K562 (cell line): ENCODE data around the gene NAGLU. TPM values are rescaled to one million over a fixed set of nuclear protein-coding genes. Genes with fewer than 3 reads are reported as not detected.

Experiments
- ARID1B ChIP-seq: fragments of 450-650 bp; IDR thresholded peaks from 2 replicates; pipeline ENCODE4 v1.6.1; 2016; ENCODE audit warnings: antibody characterized with exemption, mild to moderate bottlenecking, inconsistent platforms
- BMI1 ChIP-seq: fragments of 150-350 bp; IDR thresholded peaks from 2 replicates; pipeline ENCODE4 v1.6.1; 2014; ENCODE audit warnings: low read length
- BRD4 ChIP-seq: fragments of 200-600 bp; sonication (generic); IDR thresholded peaks from 2 replicates; pipeline ENCODE4 v1.6.1; 2017; ENCODE audit warnings: inconsistent platforms
- CBX3 ChIP-seq, 2 experiments: IDR thresholded peaks; 1 replicate in 1 of 2; 2 replicates in 1 of 2; pipeline ENCODE4 v1.6.1; 2012; ENCODE audit warnings: inconsistent platforms in 2 of 2, low read length in 2 of 2, borderline replicate concordance in 1 of 2, control low read depth in 1 of 2
- CSDE1 ChIP-seq, 2 experiments: fragments of 450-650 bp; IDR thresholded peaks; 2 replicates each; pipeline ENCODE4 v1.6.1; 2016; ENCODE audit warnings: mild to moderate bottlenecking in 1 of 2
- EGR1 ChIP-seq: fragments of 450-650 bp; conservative IDR thresholded peaks from 2 replicates; pipeline ENCODE4 v1.6.1; 2017; ENCODE audit warnings: mild to moderate bottlenecking
- ESRRA ChIP-seq: fragments of 450-650 bp; IDR thresholded peaks from 2 replicates; pipeline ENCODE4 v1.6.1; 2014; ENCODE audit warnings: low read depth, mild to moderate bottlenecking, moderate library complexity, borderline replicate concordance
- GATA2 ChIP-seq: sonication (generic); formaldehyde crosslinking; IDR thresholded peaks from 2 replicates; pipeline ENCODE4 v1.4.0; 2020; ENCODE audit warnings: mild to moderate bottlenecking, missing genetic modification reagents
- HIVEP1 ChIP-seq: fragments of 250-450 bp; sonication (Bioruptor Pico); IDR thresholded peaks from 2 replicates; pipeline ENCODE4 v1.4.0; 2020; ENCODE audit warnings: mild to moderate bottlenecking
- IRF2 ChIP-seq: sonication (generic); formaldehyde crosslinking; IDR thresholded peaks from 2 replicates; pipeline ENCODE4 v1.8.1; 2022; ENCODE audit warnings: mild to moderate bottlenecking, missing genetic modification reagents
- MAZ ChIP-seq, 2 experiments: fragments of 450-650 bp in 1 of 2; sonication (generic) in 1 of 2; formaldehyde crosslinking; IDR thresholded peaks in 1 of 2; conservative IDR thresholded peaks in 1 of 2; 2 replicates each; pipeline versions ENCODE4 v1.4.0 to v1.5.0; 2020; ENCODE audit warnings: mild to moderate bottlenecking in 1 of 2, missing genetic modification reagents in 1 of 2
- MEIS2 ChIP-seq: fragments of 450-650 bp; IDR thresholded peaks from 2 replicates; pipeline ENCODE4 v1.6.1; 2014; ENCODE audit warnings: mild to moderate bottlenecking; ENCODE audit not compliant: partially characterized antibody
- NFYB ChIP-seq: IDR thresholded peaks from 2 replicates; pipeline ENCODE4 v1.6.1; 2011; ENCODE audit warnings: mild to moderate bottlenecking, moderate library complexity; ENCODE audit not compliant: insufficient read length; ENCODE audit errors: extremely low read depth
- POLR2B ChIP-seq: fragments of 450-650 bp; IDR thresholded peaks from 2 replicates; pipeline ENCODE4 v1.6.1; 2018; ENCODE audit warnings: low read depth; ENCODE audit not compliant: partially characterized antibody
- POU5F1 ChIP-seq: fragments of 150-350 bp; IDR thresholded peaks from 2 replicates; pipeline ENCODE4 v1.6.1; 2014; ENCODE audit warnings: borderline replicate concordance, low read length, low read depth, mild to moderate bottlenecking; ENCODE audit not compliant: partially characterized antibody
- PTBP1 ChIP-seq: fragments of 200-400 bp; formaldehyde crosslinking; IDR thresholded peaks from 2 replicates; pipeline ENCODE4 v1.6.1; 2017; ENCODE audit warnings: low read depth, low read length
- RAD51 ChIP-seq: fragments of 450-650 bp; IDR thresholded peaks from 2 replicates; pipeline ENCODE4 v1.7.1; 2016; ENCODE audit warnings: low read depth, mild to moderate bottlenecking, borderline replicate concordance
- RB1 ChIP-seq: fragments of 450-650 bp; IDR thresholded peaks from 2 replicates; pipeline ENCODE4 v1.6.1; 2017; ENCODE audit warnings: low read depth, mild to moderate bottlenecking
- RFX5 ChIP-seq: IDR thresholded peaks from 2 replicates; pipeline ENCODE4 v1.6.1; 2011; ENCODE audit warnings: low read depth, mild to moderate bottlenecking, improper control_type of control experiment, low read length
- SIN3A ChIP-seq, 2 experiments: fragments of 150-350 bp in 1 of 2; IDR thresholded peaks; 2 replicates each; pipeline ENCODE4 v1.6.1; 2011 to 2016; ENCODE audit warnings: borderline replicate concordance in 2 of 2, low read depth in 2 of 2, low read length in 2 of 2, mild to moderate bottlenecking in 2 of 2, moderate library complexity in 2 of 2; ENCODE audit not compliant: control insufficient read depth in 1 of 2
- SRF ChIP-seq, 2 experiments: fragments of 250-450, 450-650 bp in 1 of 2; sonication (Bioruptor Pico) in 1 of 2; sonication (generic) in 1 of 2; formaldehyde crosslinking; IDR thresholded peaks; 2 replicates each; pipeline versions ENCODE4 v1.5.0 to v1.5.1; 2020 to 2022; ENCODE audit warnings: mild to moderate bottlenecking in 1 of 2, missing genetic modification reagents in 1 of 2
- ZNF121 ChIP-seq: sonication (generic); formaldehyde crosslinking; conservative IDR thresholded peaks from 2 replicates; pipeline ENCODE4 v1.8.0; 2022; ENCODE audit warnings: missing genetic modification reagents
- ZNF124 ChIP-seq: sonication (generic); formaldehyde crosslinking; IDR thresholded peaks from 2 replicates; pipeline ENCODE4 v1.8.1; 2022; ENCODE audit warnings: missing genetic modification reagents
- ZNF263 ChIP-seq: sonication (generic); formaldehyde crosslinking; IDR thresholded peaks from 2 replicates; pipeline ENCODE4 v1.8.0; 2022; ENCODE audit warnings: mild to moderate bottlenecking, missing genetic modification reagents, borderline replicate concordance
- ZNF445 ChIP-seq: fragments of 250-450 bp; sonication (Bioruptor Pico); IDR thresholded peaks from 2 replicates; pipeline ENCODE4 v1.4.0; 2020; ENCODE audit warnings: low read depth, mild to moderate bottlenecking, moderate library complexity
- ZNF695 ChIP-seq: fragments of 450-650 bp; formaldehyde crosslinking; IDR thresholded peaks from 2 replicates; pipeline ENCODE4 v1.4.0; 2020; ENCODE audit warnings: mild to moderate bottlenecking, moderate library complexity
- ZNF830 ChIP-seq: fragments of 250-450 bp; sonication (Bioruptor Pico); IDR thresholded peaks from 2 replicates; pipeline ENCODE4 v1.5.0; 2021; ENCODE audit warnings: mild to moderate bottlenecking
- polyA plus RNA-seq, 8 experiments: library from polyadenylated mRNA; depleted of rRNA in 4 of 8; stranded (reverse) in 5 of 8; unstranded in 3 of 8; fragments of >200 nt; fragmentation: Nextera tagmentation in 2 of 8; fragmentation: Illumina TruSeq in 1 of 8; extraction: Ambion mirVana in 2 of 8; extraction: Trizol in 1 of 8; gene quantifications; 2 replicates each; pipeline versions ENCODE4 v1.2.1 to v1.2.3, GENCODE V29; 2011 to 2014; ENCODE audit warnings: inconsistent platforms in 1 of 8, missing spikeins in 1 of 8
- total RNA-seq, 7 experiments: library from RNA; depleted of rRNA in 6 of 7; stranded (reverse); fragments of >200 nt in 6 of 7; fragmentation: Illumina TruSeq in 2 of 7; extraction: Trizol in 2 of 7; gene quantifications; 2 replicates each; pipeline versions ENCODE4 v1.2.1 to v1.2.3, GENCODE V29; 2011 to 2021; ENCODE audit warnings: low replicate concordance in 1 of 7
- TF ChIP-seq, protein P1 (sequence below): sonication (generic); formaldehyde crosslinking; IDR thresholded peaks from 2 replicates; pipeline ENCODE4 v1.8.0; 2022; ENCODE audit warnings: mild to moderate bottlenecking, missing genetic modification reagents, borderline replicate concordance

The NAGLU gene
- total and polyA plus RNA-seq, 9 of the 15 experiments (the other 6 are each of a cell fraction or from before 2014, with no cell fraction given) = 0.04 to 21.5 (median 8.5) TPM

- TF ChIP-seq GATA2 (CRISPR knock-in tag) (no peak), SRF (CRISPR knock-in tag; IDR thresholded peaks at IDR 0.05) (peak in 1 of 2 experiments; percentile 81; a peak in 2 of 4 replicates), ZNF121 (CRISPR knock-in tag) (no peak), MAZ (CRISPR knock-in tag; conservative IDR thresholded peaks at IDR 0.05 in 1 of 2, IDR thresholded peaks at IDR 0.05 in 1 of 2) (peak; percentile 44 to 97; a peak in 3 of 4 replicates), ZNF445 (no peak), CBX3 (IDR thresholded peaks at IDR 0.05; ENCODE audit: borderline replicate concordance in 1 of 2, low read length in 2 of 2) (peak in 1 of 2 experiments; percentile 24; a peak in 1 of 3 replicates), IRF2 (CRISPR knock-in tag) (no peak), POU5F1 (peak; percentile 18), RAD51 (0 out of 2 replicates have a peak, but pooled peaks have one; percentile 5), SIN3A (IDR thresholded peaks at IDR 0.05; ENCODE audit: borderline replicate concordance in 2 of 2, control insufficient read depth in 1 of 2, low read depth in 2 of 2, low read length in 2 of 2) (peak; percentile 78; a peak in 2 of 4 replicates), RFX5 (no peak), POLR2B (peak; percentile 86), ESRRA (peak; percentile 82), RB1 (peak; percentile 96), CSDE1 (IDR thresholded peaks at IDR 0.05) (peak in 1 of 2 experiments; percentile 77; a peak in 2 of 4 replicates), BRD4 (peak; percentile 79; the same call in 1 of the 2 replicates), ZNF695 (CRISPR knock-in tag) (peak; percentile 21; the same call in 1 of the 2 replicates), MEIS2 (peak; percentile 42), BMI1 (peak; percentile 73; the same call in 1 of the 2 replicates), ARID1B (peak; percentile 14; the same call in 1 of the 2 replicates), NFYB (peak; percentile 95), EGR1 (peak; percentile 76), PTBP1 (0 out of 2 replicates have a peak, but pooled peaks have one; percentile 28), ZNF830 (CRISPR knock-in tag) (0 out of 2 replicates have a peak, but pooled peaks have one; percentile 33), ZNF124 (CRISPR knock-in tag) (no peak), ZNF263 (CRISPR knock-in tag) (0 out of 2 replicates have a peak, but pooled peaks have one; percentile 25), HIVEP1 (no peak)
- TF ChIP-seq, protein P1, sequence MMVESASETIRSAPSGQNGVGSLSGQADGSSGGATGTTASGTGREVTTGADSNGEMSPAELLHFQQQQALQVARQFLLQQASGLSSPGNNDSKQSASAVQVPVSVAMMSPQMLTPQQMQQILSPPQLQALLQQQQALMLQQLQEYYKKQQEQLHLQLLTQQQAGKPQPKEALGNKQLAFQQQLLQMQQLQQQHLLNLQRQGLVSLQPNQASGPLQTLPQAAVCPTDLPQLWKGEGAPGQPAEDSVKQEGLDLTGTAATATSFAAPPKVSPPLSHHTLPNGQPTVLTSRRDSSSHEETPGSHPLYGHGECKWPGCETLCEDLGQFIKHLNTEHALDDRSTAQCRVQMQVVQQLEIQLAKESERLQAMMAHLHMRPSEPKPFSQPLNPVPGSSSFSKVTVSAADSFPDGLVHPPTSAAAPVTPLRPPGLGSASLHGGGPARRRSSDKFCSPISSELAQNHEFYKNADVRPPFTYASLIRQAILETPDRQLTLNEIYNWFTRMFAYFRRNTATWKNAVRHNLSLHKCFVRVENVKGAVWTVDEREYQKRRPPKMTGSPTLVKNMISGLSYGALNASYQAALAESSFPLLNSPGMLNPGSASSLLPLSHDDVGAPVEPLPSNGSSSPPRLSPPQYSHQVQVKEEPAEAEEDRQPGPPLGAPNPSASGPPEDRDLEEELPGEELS = no peak
Observed at GRCh38 chr17:42577532-42578281, 41.7 kb downstream of the NAGLU start, which contains the start of gene PSMC3IP (continued).
